GM12873 (cell line): ENCODE data around the gene MRC1.

Experiments
- CTCF ChIP-seq: IDR thresholded peaks from 2 replicates; pipeline ENCODE4 v1.5.1; 2012; ENCODE audit warnings: low read depth, mild to moderate bottlenecking, moderate library complexity, low read length, control low read depth; ENCODE audit not compliant: insufficient read depth; ENCODE audit errors: missing control alignments

The MRC1 gene

GRCh38 chr10:17831896-17832295, 22.7 kb downstream of the MRC1 start:
- no peak for TF ChIP-seq CTCF

- no peak for TF ChIP-seq CTCF
Measured at GRCh38 chr10:17833656-17834055, 24.5 kb downstream of the MRC1 start.

GRCh38 chr10:17835688-17836087, 26.5 kb downstream of the MRC1 start:
- no peak for TF ChIP-seq CTCF

- no peak for TF ChIP-seq CTCF
Measured at GRCh38 chr10:17836942-17837341, 27.8 kb downstream of the MRC1 start.

GRCh38 chr10:17838080-17838648, 29.0 kb downstream of the MRC1 start:
- no peak for TF ChIP-seq CTCF

- no peak for TF ChIP-seq CTCF
Measured at GRCh38 chr10:17841050-17841449, 31.9 kb downstream of the MRC1 start.

GRCh38 chr10:17842641-17843040, 33.5 kb downstream of the MRC1 start:
- TF ChIP-seq CTCF, result no peak
